NCI-H1694 treated with DMSO at 0.1 percent for 48 hours (cell line): ENCODE data around the gene BICRA.

Experiments
- DNase-seq: peaks from one replicate; lab custom pipeline; 2025; lab: John Stamatoyannopoulos, UW

The BICRA gene

GRCh38 chr19:47750752-47751151, 141.8 kb downstream of the BICRA start:
- no peak for DNase-seq

- no peak for DNase-seq
Measured at GRCh38 chr19:47752440-47753211, 143.7 kb downstream of the BICRA start.
